B cell (primary cell): ENCODE data around the gene MOSPD2.

ENCODE experiments used
- CTCF ChIP-seq: fragments of 200-600 bp; IDR thresholded peaks from one replicate; pipeline ENCODE4 v1.8.0; 2022; ENCODE audit warnings: antibody characterized with exemption, mild to moderate bottlenecking
- EZH2 ChIP-seq: IDR thresholded peaks from 2 replicates; pipeline ENCODE4 v1.6.1; 2012; ENCODE audit warnings: borderline replicate concordance, low read depth, mild to moderate bottlenecking, moderate library complexity, low read length; ENCODE audit not compliant: insufficient read depth, poor library complexity, severe bottlenecking

GRCh38 chrX:14899607-14900006, 26.4 kb downstream of the MOSPD2 start:
- TF ChIP-seq CTCF (no peak), EZH2 (no peak)
